OCI-LY1 (cell line): ENCODE results near the gene COL6A3.

ENCODE experiments used
- H2AFZ ChIP-seq: fragments of 200-600 bp; sonication (generic), shearing (Covaris generic); 2 replicates; pipeline ENCODE4 v1.6.0; 2014; ENCODE audit warnings: antibody characterized with exemption, mild to moderate bottlenecking, low read length
- H3F3A ChIP-seq: fragments of 200-600 bp; sonication (generic), shearing (Covaris generic); 2 replicates; pipeline ENCODE4 v1.6.0; 2014; ENCODE audit warnings: mild to moderate bottlenecking, antibody characterized with exemption, low read length, moderate library complexity; ENCODE audit not compliant: insufficient read depth
- H3K27ac ChIP-seq: fragments of 200-600 bp; sonication (generic); 2 replicates; pipeline ENCODE4 v1.5.1; 2014; ENCODE audit warnings: low read length, mixed run types, mild to moderate bottlenecking, low read depth; ENCODE audit not compliant: poor library complexity, severe bottlenecking
- H3K27me3 ChIP-seq: fragments of 200-600 bp; sonication (generic); 2 replicates; pipeline ENCODE4 v1.6.0; 2014; ENCODE audit warnings: antibody characterized with exemption, mild to moderate bottlenecking, low read length, moderate library complexity; ENCODE audit not compliant: insufficient read depth
- H3K36me3 ChIP-seq: fragments of 200-600 bp; sonication (generic); 2 replicates; pipeline ENCODE4 v1.6.1; 2014; ENCODE audit warnings: mild to moderate bottlenecking, antibody characterized with exemption, low read length, moderate library complexity, mixed read lengths; ENCODE audit not compliant: insufficient read depth
- H3K4me1 ChIP-seq: fragments of 200-600 bp; sonication (generic); 2 replicates; pipeline ENCODE4 v1.5.1; 2014; ENCODE audit warnings: mild to moderate bottlenecking, low read length, moderate library complexity; ENCODE audit not compliant: insufficient read depth, severe bottlenecking
- H3K4me2 ChIP-seq: fragments of 200-600 bp; sonication (generic), shearing (Covaris generic); 2 replicates; pipeline ENCODE4 v1.6.1; 2014; ENCODE audit warnings: low read length
- H3K4me3 ChIP-seq: fragments of 200-600 bp; sonication (generic); 2 replicates; pipeline ENCODE4 v1.5.1; 2014; ENCODE audit warnings: low read length, low read depth, mild to moderate bottlenecking, mixed read lengths; ENCODE audit not compliant: poor library complexity, severe bottlenecking
- H3K79me2 ChIP-seq: fragments of 200-600 bp; shearing (Covaris generic); 2 replicates; pipeline ENCODE4 v1.6.1; 2016; ENCODE audit warnings: mixed run types, low read length, mixed read lengths; ENCODE audit not compliant: insufficient read depth
- H3K9ac ChIP-seq: fragments of 200-600 bp; sonication (generic), shearing (Covaris generic); 2 replicates; pipeline ENCODE4 v1.6.1; 2014; ENCODE audit warnings: mild to moderate bottlenecking, low read length, mixed read lengths
- H3K9me2 ChIP-seq: fragments of 200-600 bp; sonication (generic), shearing (Covaris generic); 2 replicates; pipeline ENCODE4 v1.6.1; 2014; ENCODE audit warnings: low read depth, mild to moderate bottlenecking, low read length, mixed read lengths
- H3K9me3 ChIP-seq: fragments of 200-600 bp; shearing (Covaris generic); 2 replicates; pipeline ENCODE4 v1.6.1; 2014; ENCODE audit warnings: low read length, mixed read lengths
- H4K20me1 ChIP-seq: fragments of 200-600 bp; sonication (generic), shearing (Covaris generic); 2 replicates; pipeline ENCODE4 v1.6.0; 2016; ENCODE audit warnings: mild to moderate bottlenecking, low read length; ENCODE audit not compliant: insufficient read depth
- EZH2 ChIP-seq: fragments of 200-600 bp; sonication (generic), shearing (Covaris generic); IDR thresholded peaks from 2 replicates; pipeline ENCODE4 v1.8.0; 2017; ENCODE audit warnings: borderline replicate concordance, mixed run types, mild to moderate bottlenecking, antibody characterized with exemption, low read length, moderate library complexity, mixed read lengths
- TF ChIP-seq, protein P1 (sequence below): fragments of 200-600 bp; sonication (generic), shearing (Covaris generic); IDR thresholded peaks from 2 replicates; pipeline ENCODE4 v1.5.1; 2017; ENCODE audit warnings: mild to moderate bottlenecking, antibody characterized with exemption, low read length, moderate library complexity, mixed read lengths

COL6A3 gene

DNA sequence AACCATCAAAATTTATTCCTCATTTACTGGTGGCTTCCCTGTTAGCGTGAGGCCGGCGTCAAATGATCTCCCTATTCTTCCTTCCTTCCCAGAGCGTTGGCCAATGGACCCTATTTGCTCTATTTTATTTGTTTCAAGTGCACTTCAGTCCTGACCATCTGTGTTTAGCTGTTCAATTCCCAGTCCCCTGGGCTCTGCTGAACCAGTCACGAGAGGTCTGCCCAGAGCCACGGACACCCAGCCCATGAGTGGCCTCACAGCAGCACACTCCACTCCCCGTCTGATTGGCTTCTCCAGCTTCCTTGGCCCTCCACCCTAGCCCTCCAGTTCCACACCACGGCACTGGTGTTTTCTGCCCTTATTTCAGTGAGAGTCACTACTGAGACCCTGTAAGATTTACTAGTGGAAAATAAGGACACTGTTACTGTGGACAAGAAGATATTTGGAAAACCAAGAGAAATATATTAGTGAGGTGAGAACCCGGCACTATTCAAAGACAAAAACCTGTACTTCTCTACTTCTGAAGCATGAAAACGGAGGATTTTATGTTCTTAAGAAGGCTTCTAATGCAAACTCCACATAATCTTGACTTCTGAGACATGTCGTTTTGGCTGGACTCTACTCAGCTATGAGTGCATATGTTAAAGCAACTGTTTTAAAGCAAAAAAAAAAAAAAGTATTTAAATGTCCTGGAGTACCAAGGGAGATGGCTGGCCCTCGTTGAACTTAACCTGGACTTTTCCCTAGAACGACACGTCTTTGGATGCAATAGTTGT lies 86.6 kb downstream of the COL6A3 start:
- Histone ChIP-seq H3K4me2 (no peak overlapping the region), H4K20me1 (no peaks in the 10 kb centered on the region), H3K27me3 (no peaks in the 10 kb centered on the region), H3K4me1 (no peaks in the 10 kb centered on the region), H3K79me2 (no peaks in the 10 kb centered on the region), H3F3A (no peaks in the 10 kb centered on the region), H3K9ac (no peak overlapping the region), H3K27ac (no peak overlapping the region), H2AFZ (no peak overlapping the region), H3K36me3 (no peaks in the 10 kb centered on the region), H3K9me3 (no peaks in the 10 kb centered on the region), H3K9me2 (no peaks in the 10 kb centered on the region), H3K4me3 (no peak overlapping the region)
- TF ChIP-seq, protein P1, sequence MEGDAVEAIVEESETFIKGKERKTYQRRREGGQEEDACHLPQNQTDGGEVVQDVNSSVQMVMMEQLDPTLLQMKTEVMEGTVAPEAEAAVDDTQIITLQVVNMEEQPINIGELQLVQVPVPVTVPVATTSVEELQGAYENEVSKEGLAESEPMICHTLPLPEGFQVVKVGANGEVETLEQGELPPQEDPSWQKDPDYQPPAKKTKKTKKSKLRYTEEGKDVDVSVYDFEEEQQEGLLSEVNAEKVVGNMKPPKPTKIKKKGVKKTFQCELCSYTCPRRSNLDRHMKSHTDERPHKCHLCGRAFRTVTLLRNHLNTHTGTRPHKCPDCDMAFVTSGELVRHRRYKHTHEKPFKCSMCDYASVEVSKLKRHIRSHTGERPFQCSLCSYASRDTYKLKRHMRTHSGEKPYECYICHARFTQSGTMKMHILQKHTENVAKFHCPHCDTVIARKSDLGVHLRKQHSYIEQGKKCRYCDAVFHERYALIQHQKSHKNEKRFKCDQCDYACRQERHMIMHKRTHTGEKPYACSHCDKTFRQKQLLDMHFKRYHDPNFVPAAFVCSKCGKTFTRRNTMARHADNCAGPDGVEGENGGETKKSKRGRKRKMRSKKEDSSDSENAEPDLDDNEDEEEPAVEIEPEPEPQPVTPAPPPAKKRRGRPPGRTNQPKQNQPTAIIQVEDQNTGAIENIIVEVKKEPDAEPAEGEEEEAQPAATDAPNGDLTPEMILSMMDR, result no peak
- no peak for TF ChIP-seq EZH2

DNA sequence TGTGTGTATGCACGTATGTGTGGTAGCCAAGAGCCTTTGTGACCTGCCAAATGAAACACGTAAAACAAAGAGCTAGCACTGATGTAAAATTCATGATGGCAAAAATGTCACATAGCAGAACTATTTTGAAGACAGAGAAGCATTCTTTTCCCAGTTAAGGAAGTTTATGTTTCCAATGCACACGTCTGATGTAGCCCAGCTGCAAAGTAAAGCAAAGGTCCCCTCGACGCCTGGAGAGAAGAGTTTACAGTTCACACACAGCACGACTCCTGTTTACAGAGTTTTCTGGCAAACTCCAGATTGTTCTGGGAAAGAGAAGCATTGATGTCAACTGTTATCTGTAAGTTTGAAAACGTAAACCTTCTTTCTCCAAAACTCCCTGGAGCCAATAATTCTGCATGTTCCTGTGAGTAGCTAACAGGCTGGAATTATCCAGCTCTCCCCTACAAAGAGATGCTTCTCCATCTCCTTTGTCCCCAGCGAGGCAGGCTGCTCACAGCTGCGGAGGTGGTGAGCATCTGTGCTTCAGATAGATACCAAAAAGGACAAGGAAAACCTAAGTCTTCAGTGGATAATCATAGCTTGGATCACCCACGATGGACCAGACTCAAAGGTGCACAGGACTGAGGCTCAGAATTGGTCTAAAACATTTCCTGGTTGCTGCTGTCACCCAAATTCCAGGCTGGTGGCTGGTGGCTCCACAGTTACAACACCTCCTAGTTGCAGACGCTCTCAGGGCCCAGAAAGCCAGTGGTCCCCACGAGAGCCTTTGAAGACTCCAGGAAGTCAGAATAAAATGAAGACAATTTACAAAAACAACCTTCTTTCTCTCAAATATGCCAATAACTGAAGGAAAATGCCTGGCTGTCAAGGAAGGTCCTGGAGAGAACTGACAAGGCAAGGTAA lies 87.4 kb downstream of the COL6A3 start:
- no peaks in the 10 kb centered on the region for H3F3A ChIP-seq
- no peaks in the 10 kb centered on the region for H3K79me2 ChIP-seq
- H3K27ac ChIP-seq, result no peak overlapping the region

DNA sequence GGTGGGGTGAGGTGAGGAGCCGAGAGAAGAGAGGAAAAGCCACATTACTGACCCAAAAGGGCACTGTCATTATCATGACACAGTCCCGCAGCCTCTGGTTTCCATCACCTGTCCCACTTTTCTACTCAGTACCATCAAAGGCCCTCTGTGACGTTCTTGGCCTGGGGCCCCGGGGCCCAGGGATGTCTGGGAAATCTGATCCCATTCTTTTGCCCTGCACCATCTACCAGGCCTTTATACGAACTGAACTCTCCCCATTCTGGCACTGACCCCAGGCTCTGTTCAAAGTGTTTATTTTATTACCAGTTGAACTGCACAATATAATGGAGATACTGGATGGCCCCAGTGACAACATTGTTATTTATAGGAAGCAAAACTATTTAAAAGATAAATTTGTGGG lies 89.1 kb downstream of the COL6A3 start:
- TF ChIP-seq, protein P1, result no peak
- no peak for TF ChIP-seq EZH2
- H3K27ac ChIP-seq, result no peak overlapping the region
- no peak overlapping the region for H3K9ac ChIP-seq
- no peak overlapping the region for H2AFZ ChIP-seq
- no peaks in the 10 kb centered on the region for H3K79me2 ChIP-seq
- no peaks in the 10 kb centered on the region for H3K9me2 ChIP-seq
- no peaks in the 10 kb centered on the region for H3K36me3 ChIP-seq
- no peaks in the 10 kb centered on the region for H3F3A ChIP-seq
- no peaks in the 10 kb centered on the region for H3K4me1 ChIP-seq
- no peaks in the 10 kb centered on the region for H3K27me3 ChIP-seq
- no peaks in the 10 kb centered on the region for H4K20me1 ChIP-seq
- H3K9me3 ChIP-seq, result no peaks in the 10 kb centered on the region
- no peak overlapping the region for H3K4me2 ChIP-seq
- no peak overlapping the region for H3K4me3 ChIP-seq

More for the DNA sequence above, 87.4 kb downstream of the COL6A3 start:
- Histone ChIP-seq H3K9ac (no peak overlapping the region), H3K9me2 (no peaks in the 10 kb centered on the region), H4K20me1 (no peaks in the 10 kb centered on the region), H3K36me3 (no peaks in the 10 kb centered on the region), H3K4me2 (no peak overlapping the region), H3K27me3 (no peaks in the 10 kb centered on the region), H2AFZ (no peak overlapping the region), H3K4me1 (no peaks in the 10 kb centered on the region), H3K9me3 (no peaks in the 10 kb centered on the region), H3K4me3 (no peak overlapping the region)
- TF ChIP-seq, protein P1, result no peak
